NT2/D1 (cell line): ENCODE results near the gene TEPSIN.

Experiments used
- DNase-seq: peaks from one replicate; pipeline ENCODE4 v3.0.0-alpha.2; 2011; ENCODE audit warnings: low read depth, low spot score
- H3K27me3 ChIP-seq: 2 replicates; pipeline ENCODE4 v1.6.0; 2011; ENCODE audit warnings: mild to moderate bottlenecking; ENCODE audit not compliant: insufficient read length, insufficient read depth
- H3K36me3 ChIP-seq: 2 replicates; pipeline ENCODE4 v1.6.1; 2011; ENCODE audit warnings: mild to moderate bottlenecking, low read length, mixed read lengths; ENCODE audit not compliant: insufficient read depth, insufficient read length
- H3K4me1 ChIP-seq: 2 replicates; pipeline ENCODE4 v1.5.1; 2011; ENCODE audit not compliant: insufficient read depth, insufficient read length
- H3K4me3 ChIP-seq: 2 replicates; pipeline ENCODE4 v1.5.1; 2011; ENCODE audit warnings: low read depth; ENCODE audit not compliant: insufficient read length
- H3K9ac ChIP-seq: 2 replicates; pipeline ENCODE4 v1.6.0; 2011; ENCODE audit warnings: low read depth; ENCODE audit not compliant: insufficient read length
- H3K9me3 ChIP-seq: 2 replicates; pipeline ENCODE4 v1.5.1; 2011; ENCODE audit warnings: mild to moderate bottlenecking, low read length; ENCODE audit not compliant: insufficient read depth
- SUZ12 ChIP-seq: IDR thresholded peaks from 2 replicates; pipeline ENCODE4 v1.6.1; 2011; ENCODE audit not compliant: insufficient read length, insufficient read depth; ENCODE audit errors: extremely low read depth
- YY1 ChIP-seq: IDR thresholded peaks from 2 replicates; pipeline ENCODE4 v1.6.1; 2011; ENCODE audit not compliant: insufficient read length, insufficient read depth
- ZNF274 ChIP-seq: IDR thresholded peaks from 2 replicates; pipeline ENCODE4 v1.6.1; 2011; ENCODE audit warnings: mild to moderate bottlenecking, low read depth, low read length

TEPSIN gene

GRCh38 chr17:81238815-81239713 is at the start of gene TEPSIN, which contains the start of gene NDUFAF8:
Gene TEPSIN, minus strand, starts transcription at chr17:81239055. Its CDS starts 22 bp downstream, at chr17:81239033.
Gene NDUFAF8, plus strand, starts transcription at chr17:81239318. Its CDS starts 46 bp downstream, at chr17:81239364.
- Histone ChIP-seq H3K27me3 (no peaks in the 10 kb centered on the region), H3K9ac (peak within 1 kb of the TSS; percentile 98), H3K36me3 (peaks cover 58% of the 10 kb centered on the region), H3K4me3 (peak within 1 kb of the TSS; percentile 81), H3K9me3 (no peaks in the 10 kb centered on the region), H3K4me1 (peaks cover 23% of the 10 kb centered on the region)
- TF ChIP-seq SUZ12 (no peak), YY1 (peak; percentile 93)
- DNase-seq: peak; percentile 96

GRCh38 chr17:81287741-81288430 is 49.0 kb upstream of the TEPSIN start:
- Histone ChIP-seq H3K9me3 (no peaks in the 10 kb centered on the region), H3K4me1 (peaks cover 17% of the 10 kb centered on the region), H3K9ac (no peak overlapping the region), H3K36me3 (peaks cover 63% of the 10 kb centered on the region), H3K4me3 (no peak overlapping the region), H3K27me3 (no peaks in the 10 kb centered on the region)
- TF ChIP-seq ZNF274: no peak
- no peak for TF ChIP-seq SUZ12
- no peak for TF ChIP-seq YY1
- DNase-seq: no peak

GRCh38 chr17:81287152-81287551 is 48.3 kb upstream of the TEPSIN start:
- Histone ChIP-seq H3K4me3 (no peak overlapping the region), H3K36me3 (peaks cover 71% of the 10 kb centered on the region), H3K9me3 (no peaks in the 10 kb centered on the region), H3K9ac (no peak overlapping the region), H3K4me1 (peaks cover 16% of the 10 kb centered on the region), H3K27me3 (no peaks in the 10 kb centered on the region)
- no peak for TF ChIP-seq YY1
- TF ChIP-seq SUZ12: no peak
- TF ChIP-seq ZNF274: no peak
- no peak for DNase-seq

GRCh38 chr17:81286491-81287145 is 47.8 kb upstream of the TEPSIN start:
- H3K4me1 ChIP-seq: peaks cover 18% of the 10 kb centered on the region
- no peaks in the 10 kb centered on the region for H3K27me3 ChIP-seq
- TF ChIP-seq YY1 (no peak), SUZ12 (no peak), ZNF274 (no peak)
- no peak for DNase-seq
- H3K4me3 ChIP-seq: no peak overlapping the region
- no peaks in the 10 kb centered on the region for H3K9me3 ChIP-seq
- H3K9ac ChIP-seq: no peak overlapping the region
- peaks cover 74% of the 10 kb centered on the region for H3K36me3 ChIP-seq

GRCh38 chr17:81285894-81286293 is 47.0 kb upstream of the TEPSIN start:
- Histone ChIP-seq H3K9ac (peak overlapping the region; percentile 9), H3K36me3 (peaks cover 74% of the 10 kb centered on the region), H3K9me3 (no peaks in the 10 kb centered on the region), H3K27me3 (no peaks in the 10 kb centered on the region), H3K4me1 (peaks cover 16% of the 10 kb centered on the region), H3K4me3 (no peak overlapping the region)
- no peak for DNase-seq
- TF ChIP-seq SUZ12 (no peak), ZNF274 (no peak), YY1 (no peak)

GRCh38 chr17:81285179-81285878 is 46.5 kb upstream of the TEPSIN start:
- Histone ChIP-seq H3K9ac (peak overlapping the region; percentile 64), H3K9me3 (no peaks in the 10 kb centered on the region), H3K27me3 (no peaks in the 10 kb centered on the region), H3K4me3 (no peak overlapping the region), H3K4me1 (peaks cover 16% of the 10 kb centered on the region), H3K36me3 (peaks cover 73% of the 10 kb centered on the region)
- no peak for TF ChIP-seq ZNF274
- no peak for TF ChIP-seq SUZ12
- TF ChIP-seq YY1: no peak
- DNase-seq: no peak
